NCI-H526 treated with DMSO at 0.1 percent for 48 hours (cell line): Measurements from ENCODE around the gene AGAP1.

Source experiments
- DNase-seq: peaks from one replicate; lab custom pipeline; 2025; lab: John Stamatoyannopoulos, UW

Gene AGAP1

DNA sequence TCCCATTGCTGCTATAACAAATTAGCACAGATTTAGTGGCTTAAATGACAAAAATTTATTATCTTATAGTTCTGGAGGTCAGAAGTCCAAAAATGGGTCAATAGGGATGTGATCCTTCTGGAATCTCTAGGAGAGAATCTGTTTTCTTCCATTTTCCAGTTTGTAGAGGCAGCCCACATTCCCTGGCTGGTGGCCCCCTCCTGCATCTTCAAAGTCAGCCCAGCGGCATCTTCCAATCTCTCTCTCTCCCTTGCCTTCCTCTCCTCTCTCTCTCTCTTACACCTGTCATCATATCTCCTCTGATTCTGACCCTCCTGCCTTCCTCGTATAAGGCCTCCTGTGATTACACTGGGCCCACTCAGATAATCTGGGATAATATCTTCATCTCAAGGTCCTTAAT, 3.9 kb upstream of the AGAP1 start:
- DNase-seq = no peak

DNA sequence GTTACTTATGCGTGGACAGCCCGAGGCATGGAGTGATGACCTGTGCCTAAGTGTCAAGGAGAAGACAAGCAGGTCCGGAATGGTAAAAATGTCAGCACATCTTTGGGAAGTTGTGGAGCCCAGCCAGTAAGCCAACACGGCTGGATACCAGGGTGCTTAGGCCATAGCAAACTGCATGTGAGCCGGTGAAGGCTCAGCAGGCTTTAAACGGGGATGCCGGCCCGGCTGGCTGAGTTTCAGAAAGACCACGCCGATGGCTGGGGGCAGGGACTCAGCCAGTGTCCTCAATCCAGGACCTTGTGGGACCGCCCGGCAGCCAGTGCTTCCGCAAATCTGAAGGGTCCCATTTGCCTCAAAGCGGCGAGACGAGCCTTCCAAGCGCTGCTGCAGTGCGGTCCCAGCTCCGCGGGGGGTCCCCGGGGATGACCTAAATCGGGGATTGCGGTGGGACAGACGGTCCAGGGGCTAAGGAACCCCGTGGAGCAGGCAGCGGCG, 946 bp upstream of the AGAP1 start:
- no peak for DNase-seq

DNA sequence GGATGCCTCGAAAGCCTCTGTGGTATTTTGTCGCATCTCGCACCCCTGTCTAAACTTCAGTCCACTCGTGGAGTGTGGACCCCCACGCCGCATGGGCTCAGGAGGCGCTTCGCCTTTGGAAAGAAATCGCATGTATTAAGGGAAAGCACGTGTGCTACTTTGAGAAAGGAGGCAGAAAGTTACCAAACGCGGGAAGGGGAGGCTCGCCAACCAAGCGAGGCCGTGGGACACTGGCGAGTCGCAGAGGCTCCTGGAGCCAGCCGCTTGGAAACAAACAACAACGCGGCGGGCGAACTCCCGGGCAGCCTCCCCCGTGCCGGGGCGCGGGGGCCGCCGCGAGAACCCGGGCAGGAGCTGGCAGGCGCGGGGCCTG, 455 bp upstream of the AGAP1 start:
- no peak for DNase-seq

DNA sequence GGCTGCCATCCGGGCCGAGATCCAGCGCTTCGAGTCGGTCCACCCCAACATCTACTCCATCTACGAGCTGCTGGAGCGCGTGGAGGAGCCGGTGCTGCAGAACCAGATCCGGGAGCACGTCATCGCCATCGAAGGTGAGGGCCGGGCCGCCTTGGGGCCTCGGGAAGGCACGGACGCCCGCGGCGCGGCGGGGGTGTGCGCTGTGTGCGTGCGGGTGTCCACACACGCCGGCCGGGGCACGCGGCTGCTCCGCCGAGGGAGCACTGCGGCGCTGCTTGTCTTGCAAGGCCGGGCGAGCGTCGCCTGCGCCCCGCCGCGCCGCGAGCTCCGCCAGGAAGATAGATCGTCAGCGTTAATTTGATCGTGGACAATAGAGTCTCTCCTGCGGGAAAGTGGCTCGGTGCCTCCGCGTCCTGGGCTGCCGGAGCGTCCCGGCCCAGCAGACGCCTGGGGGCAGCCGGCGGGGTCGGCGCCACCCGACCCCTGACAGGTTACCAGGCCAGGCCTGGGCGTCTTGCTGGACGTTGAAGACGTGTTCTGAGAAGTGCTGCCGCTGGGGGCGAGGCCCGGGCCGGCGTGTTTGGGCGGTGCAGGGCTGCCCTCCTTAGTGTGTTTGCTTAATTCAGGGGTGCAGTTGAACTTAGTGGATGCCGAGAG, 1.0 kb downstream of the AGAP1 start:
- no peak for DNase-seq

DNA sequence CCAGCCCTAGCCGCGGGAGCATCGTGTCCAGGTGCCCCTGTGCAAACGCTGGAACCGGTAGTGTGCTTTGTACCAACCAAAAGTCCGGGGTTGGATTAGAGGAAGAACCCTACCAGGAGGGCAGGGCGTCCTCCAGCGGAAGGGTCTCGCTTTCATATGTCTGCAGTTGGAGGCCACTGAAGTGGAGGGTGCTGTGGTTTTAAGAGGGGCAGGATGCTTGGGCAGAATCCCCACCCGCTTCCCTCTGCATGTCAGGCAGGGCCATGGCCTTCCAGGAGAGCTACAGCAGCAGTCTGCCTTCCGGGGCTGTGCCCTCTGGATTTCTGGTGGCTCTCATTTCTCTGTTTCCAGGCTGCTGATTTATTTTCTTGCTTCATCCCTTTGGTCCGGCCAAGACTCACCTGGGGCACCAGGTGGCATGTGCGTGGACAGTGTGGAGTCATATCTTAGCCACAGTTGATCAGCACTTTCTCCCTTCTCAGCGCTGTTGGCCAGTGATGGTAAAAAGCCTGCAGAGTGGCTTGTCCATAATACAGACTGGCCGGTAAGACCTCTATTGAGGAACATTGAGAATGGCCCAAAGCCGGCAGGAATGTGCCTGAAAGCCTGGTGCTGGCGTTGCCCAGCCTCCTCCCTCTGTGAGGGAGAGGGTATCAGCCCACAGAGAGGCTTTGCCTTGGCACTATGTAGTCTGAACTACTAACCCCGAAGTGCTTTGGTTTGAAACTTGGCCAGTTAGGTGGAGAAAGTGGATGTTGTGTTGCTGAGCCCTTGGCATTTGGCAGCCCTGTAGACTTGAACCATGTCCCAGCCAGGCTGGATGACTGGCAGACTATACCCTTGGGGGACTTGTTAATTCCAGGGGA, 1.8 kb downstream of the AGAP1 start:
- DNase-seq = peak; percentile 27

DNA sequence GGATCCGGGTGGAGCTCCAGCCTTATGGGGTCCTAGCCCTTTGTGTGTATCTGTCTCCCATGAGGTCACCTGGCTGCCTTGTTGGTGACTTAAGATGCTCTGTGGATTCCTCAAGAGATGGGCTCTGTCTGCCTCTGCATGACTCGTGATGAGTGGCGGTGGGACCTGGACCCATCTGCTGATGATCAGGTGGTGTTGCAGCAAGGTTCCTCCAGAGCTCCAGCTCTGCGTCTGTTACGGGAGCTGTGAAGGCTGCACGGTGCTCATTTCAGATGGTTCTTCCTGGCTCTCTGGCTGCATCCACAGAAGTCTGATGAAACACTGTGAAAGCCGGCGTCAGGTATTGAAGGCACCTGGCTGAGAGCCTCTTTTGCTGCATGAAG, 2.4 kb downstream of the AGAP1 start:
- peak; percentile 52 for DNase-seq

DNA sequence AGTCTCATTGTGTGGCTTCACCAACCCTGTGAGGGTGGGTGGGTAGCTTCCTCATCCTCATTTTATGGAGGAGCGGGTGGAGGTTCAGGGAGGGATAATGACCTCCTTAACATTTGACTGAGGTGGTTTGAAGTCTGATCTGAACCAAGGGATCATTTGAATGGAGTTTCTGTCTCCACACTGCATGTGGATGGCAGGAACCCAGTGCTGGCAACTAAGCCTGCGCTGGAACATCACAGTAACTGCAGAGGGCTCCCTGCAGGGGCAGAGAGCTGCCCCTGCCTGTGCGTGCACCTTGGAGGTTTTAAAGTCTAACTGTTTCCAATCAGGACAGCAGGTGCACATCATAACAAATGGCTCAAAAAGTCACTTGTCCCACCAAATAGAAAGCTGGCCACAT, 3.3 kb downstream of the AGAP1 start:
- peak; percentile 12 for DNase-seq

DNA sequence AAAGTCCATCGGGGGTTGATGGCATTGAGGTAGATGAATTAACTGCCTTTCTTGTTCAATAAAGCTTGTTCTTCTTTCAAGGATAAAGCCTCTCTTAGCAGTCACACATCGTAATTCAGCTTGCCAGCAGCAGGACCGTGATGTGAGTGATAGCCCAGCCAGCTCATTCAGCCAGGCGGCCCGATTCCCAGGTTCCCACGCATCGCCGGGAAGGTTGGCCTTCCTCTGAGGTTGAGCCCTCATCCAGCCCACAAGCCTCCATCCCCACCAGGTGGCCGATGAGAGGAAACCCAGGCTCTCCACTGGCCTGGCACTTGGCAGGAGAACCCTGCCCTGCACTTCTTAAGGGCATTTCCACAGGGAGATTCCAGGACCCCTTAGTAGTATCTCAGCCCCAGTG, 4.7 kb downstream of the AGAP1 start:
- DNase-seq = no peak

DNA sequence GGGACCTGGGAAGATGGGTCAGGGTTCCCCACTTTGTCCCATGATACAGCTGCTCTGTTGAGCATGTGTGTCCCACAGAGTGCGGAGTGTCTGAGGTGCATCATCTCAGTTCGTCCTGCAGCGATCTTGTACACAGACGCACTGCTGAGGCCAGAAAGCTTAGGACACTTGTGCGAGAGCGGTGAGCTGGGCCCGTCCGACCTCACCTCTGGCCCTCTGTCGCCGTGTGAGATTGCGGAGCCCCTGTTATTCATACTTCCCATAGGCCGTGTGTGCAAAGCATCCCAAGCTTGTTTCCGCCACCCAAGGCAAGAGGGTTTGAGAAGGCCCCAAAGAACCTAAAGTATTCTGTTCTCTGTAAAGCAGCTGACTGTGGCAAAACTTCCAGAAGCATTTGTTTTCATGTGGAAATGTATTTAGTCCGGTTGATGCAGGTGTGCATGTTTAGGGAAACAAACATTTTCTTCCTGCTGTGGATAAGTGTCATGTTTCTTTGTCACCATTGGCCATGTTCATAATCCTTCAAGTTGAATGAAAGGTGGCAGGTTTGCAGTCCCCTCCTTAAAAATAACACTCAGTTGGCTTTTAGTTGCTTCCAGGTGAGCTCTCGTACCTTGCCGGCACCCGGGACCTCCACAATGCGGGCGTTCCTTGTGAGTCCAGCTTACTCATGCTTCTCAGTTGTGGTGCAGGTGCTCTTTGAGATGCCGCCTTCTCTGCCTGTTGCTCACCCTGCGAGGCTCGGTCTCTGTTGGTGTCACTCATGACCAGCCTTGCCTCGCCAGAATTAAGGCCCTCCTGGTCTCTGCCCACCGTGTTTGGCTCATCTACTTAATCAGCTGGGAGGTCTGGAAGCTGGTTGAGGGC, 5.3 kb downstream of the AGAP1 start:
- no peak for DNase-seq

DNA sequence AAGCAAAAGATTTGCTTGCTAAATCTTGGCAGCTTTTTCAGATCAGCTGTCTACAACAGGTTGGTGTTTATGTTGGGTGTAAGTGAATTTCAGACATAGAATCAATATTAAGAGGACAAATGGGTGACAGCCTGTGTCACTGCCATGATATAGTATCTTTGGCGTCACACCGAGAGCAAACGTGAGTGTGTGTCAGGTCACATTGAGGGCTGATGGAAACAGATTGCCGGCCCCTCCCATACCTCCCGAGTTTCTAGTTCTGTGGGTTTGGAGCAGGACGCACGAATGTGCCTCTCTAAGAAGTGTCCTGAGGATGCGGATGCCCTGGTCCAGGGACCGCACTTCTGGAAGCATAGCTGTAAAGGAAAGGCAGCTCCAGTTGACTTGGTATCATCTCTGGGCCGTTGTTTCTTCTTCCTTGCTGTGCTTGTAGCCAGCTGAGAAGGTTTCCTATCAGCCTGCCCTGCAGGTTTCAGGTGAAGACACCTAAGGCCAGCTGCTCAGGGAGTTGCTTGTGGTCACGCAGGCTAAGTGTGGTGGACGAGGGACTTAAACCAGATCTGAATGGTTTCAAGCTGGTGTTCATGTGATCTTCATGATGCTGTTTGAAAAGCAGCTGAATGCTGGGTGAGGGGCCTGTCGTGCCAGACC, 6.4 kb downstream of the AGAP1 start:
- DNase-seq = no peak

DNA sequence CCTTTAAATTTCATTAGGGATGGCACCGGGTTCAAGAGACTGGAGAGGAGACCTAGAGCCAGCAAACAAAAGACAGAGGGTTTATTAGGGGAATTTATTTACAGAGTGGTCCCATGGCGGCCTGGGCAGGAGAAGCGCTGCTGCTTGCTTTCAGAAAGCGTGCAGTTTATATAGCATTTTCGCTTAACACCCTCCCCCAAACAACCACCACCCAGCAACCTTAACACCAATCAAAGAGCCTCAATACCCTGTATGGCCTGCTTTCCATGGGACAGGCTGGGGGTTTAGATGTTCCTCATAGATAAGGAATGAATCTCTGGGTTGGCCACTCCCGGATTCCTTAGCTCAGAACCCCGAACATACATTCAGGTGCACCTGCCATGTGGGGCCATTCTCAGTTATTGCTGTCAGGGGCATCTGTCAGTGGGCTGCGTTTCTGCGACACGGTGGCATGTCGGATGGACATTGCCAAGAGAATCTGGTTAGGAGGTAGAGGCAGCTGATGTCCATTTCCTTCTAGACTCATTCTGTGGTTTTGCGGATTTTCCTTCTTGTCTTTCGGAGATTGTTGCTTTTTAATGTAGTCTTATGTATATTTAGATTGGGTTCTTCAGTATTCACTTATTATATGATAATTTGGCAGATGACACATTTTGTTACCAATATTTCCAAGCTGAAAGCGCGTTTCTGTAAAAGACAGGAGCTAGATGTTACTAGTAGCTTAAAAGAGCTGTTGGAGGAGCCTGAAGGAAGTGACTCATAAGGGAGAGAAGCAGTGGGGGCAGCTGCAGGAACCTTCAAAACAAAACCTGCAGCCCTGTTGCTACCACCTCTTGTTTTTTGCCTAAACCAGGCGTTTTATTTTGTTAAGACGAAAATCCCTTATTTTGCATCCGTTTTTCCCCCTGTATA, 7.2 kb downstream of the AGAP1 start:
- DNase-seq = no peak

DNA sequence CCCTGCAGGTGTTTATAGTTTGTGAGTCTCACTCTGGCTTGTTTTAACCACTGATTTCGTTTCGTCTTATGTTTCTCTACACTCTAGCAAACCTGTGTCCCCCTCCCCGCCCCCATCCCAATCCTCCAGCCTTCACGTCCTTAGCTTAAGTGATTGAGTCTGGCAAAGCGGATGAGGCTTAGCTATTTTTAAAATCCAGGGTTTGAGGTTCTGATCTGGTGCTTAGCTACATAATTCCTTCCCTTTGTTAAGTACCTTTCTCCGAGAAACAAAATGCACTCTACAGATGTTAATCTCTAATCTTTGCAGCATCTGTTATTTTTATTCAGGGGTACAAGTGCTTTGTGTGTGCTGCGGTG, 7.8 kb downstream of the AGAP1 start:
- no peak for DNase-seq

DNA sequence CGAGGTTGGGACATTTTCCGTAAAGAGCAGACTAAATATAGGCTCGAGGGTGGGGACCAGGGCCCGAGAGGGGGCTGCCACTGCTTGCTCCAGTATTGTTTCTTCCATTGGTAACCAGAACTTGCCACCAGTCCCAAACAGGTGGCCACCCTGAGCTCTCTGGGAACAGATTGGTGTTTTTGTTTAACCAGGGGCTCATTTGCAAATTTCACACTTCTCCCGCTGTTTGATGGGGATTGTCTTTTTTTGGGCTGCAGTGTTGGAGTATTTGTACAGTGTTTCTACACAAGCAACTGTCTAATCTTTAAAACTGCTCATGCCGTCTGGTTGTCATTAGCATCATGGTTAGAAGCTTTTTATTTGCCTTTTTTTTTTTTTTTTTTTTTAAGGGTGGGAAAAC, 8.5 kb downstream of the AGAP1 start:
- DNase-seq = no peak

DNA sequence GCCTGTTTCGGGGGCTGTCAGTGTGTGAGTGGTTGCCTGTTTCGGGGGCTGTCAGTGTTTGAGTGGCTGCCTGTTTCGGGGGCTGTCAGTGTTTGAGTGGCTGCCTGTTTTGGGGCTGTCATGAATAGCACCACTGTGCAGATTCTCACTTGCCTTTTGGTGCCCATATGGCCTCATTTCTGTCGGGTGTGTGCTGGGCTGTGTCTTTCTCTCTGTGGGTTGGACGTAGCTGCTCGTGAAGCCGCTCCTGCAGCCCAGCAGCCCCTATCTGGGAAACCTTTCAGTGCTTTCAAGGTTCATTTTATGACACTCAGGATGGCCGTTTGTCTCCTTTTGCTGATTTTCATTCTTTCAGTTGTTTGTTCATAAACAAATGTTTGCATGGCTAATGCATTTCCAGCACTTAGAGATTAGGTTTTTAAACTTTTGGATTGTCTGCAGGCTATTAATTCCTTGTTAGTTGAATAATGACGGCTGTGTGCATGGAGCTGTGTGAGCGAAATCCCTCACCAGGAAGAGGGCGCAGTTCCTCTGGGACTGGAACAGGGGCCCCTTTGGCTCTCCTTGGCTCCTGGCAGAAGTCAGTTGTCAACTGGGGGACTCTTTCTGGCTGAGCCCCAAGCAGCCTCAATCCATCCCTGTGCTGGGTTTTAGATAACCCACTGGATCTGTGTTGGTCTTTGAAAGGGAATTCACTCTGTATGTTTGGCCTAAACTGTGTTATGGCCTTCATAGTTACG, 10.8 kb downstream of the AGAP1 start:
- peak; percentile 26 for DNase-seq

DNA sequence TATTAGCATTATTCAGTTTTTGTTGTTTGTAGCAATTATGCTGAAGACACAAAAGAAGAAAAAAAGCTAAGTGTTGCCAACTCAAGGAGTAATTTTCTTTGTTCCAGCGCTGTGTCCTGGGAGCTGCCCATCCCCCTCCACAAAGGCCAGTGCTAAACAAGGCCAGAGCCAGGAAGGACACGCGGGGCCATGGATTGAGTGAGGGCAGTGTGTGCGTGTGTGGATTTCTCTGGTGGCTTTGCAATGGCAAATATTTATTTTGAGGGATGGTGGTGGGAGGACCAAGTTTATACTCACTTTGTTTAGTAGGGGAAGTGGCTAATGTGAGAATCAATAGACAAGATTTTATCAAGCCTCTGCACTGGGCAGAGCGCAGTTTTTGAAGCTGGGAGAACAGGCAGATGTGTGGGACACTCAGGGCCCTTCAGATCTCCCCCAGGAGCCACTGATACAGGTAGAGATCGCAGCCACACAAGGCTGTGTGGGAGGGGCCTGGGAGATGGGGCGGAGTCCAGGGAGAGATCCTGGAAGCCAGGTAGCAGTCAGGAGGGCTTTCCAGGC, 11.4 kb downstream of the AGAP1 start:
- DNase-seq = no peak

DNA sequence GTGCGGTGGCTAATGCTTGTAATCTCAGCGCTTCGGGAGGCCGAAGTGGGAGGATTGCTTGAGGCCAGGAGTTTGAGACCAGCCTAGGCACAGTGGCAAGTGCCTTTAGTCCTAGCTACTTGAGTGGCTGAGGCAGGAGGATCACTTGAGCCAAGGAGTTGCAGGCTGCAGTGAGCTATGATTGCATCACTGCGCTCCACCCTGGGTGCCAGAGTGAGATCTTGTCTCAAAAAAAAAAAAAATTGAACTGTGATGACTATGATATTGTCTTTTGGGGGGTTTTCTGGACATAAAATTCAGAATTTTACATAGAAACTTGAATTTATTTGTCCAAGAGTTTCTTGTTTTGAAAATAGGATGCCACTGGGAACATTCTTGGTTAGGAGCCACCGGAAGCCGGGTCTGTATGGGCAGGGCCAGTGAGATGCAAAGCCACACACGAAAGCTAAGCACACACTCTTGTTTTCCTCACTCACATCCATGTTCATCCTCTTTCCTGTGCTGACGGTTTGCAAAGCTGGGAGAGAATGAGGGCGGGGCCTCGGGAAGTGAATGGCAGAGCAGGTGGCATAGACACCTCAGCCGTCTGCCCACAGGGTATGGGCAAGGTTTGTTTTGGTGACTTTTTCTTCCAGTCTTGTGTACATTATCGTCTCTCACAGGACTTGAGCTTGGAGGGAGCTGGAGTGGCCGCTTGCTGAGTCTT, 12.6 kb downstream of the AGAP1 start:
- DNase-seq = peak; percentile 87

DNA sequence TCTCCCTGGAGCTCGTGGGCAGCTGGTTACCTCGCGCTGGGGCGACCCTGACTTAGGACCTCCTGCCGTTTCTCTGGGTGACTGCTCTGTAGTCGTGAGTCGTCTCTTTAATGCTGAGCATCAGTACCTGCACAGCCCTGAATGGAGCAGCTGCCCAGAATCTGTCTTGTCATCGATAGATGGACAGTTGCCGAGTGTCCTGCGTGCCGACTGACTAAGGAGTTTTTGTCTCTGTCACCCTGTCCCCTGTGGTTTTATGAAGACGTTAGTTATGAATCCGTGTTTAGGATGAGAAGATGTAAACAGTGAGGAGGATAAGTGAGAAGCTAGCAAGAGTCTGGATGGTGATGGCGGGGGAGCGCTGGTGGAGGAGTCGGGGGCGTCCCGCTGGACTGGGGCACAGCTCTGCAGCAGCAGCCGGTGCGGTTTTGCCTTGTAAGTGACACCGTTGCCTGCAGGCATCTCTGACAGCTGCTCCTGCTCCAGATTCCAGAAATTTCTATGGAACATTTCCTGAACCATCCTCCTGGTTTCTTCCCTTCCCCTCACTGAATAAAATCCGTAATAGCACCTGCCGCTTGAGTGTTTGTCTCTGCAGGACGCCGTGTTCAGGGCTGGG, 13.3 kb downstream of the AGAP1 start:
- no peak for DNase-seq

DNA sequence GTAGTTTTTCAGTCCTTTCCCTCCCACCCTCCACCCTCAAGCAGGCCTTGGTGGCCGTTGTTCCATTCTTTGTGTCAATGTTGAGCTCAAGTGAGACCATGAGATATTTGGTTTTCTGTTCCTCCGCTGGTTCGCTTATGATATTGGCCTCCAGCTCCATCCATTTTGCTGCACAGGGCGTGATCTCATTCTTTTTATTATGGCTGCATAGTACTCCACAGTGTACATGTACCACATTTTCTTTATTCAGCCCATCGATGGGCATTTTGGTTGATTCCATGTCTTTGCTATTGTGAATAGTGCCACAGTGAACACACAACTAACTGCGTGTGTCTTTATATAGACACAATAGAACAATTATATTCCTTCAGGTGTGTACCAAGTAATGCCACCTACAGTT, 14.1 kb downstream of the AGAP1 start:
- no peak for DNase-seq
